Subcutaneous adipose tissue (tissue), 4 donors: ENCODE measurements around the gene UBA1. TPM values are rescaled to one million over a fixed set of nuclear protein-coding genes. Genes with fewer than 3 reads are reported as not detected.

ENCODE experiments used
- total RNA-seq, 4 donors: library from RNA; depleted of rRNA; stranded (reverse); fragments of >200 nt; gene quantifications; one replicate each; pipeline ENCODE4 v1.1.0, GENCODE V29; 2016
- TF ChIP-seq, protein P1 (sequence below): fragments of 450-650 bp; IDR thresholded peaks from one replicate; pipeline ENCODE4 v1.5.1; 2016; ENCODE audit warnings: low read depth, mild to moderate bottlenecking, control low read depth, antibody characterized with exemption, moderate library complexity

Gene UBA1
- total RNA-seq, 4 donors from 2014 or later, result 106 to 137 (median 119) TPM

DNA sequence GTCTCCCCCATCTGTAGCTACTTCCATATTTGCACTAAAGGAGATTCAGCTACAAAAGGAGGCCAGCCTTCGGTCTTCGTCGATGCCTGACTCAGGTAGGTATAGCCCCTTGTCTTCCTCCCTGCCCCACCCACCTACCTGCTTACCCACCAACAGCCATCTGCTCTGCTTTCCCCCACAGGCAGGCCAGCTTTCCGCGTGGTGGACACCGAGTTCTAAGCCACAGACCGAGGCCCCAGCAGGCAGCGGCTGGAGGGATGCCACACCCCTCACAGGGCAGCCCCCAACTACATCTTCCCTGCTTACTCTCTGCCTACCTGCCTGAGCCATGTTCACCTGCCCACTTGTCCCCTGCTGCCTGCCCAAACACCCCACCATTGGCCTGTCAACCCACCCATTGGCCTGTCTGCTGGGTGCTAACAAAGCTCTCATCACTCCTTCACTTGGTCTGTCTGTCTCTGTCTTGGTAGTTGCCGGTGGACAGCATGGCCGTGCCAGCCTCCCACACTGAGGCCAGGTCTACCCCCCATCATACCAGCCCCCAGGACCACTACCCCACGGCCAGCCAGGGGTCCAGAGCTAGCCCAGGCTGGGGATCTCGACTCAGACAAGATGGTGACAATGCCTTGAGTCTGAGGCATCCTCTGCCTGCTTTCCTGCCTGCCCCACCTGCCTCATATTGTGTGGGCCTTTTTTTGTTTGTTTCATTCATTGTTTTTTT is 35.1 kb downstream of the UBA1 start:
- TF ChIP-seq, protein P1, sequence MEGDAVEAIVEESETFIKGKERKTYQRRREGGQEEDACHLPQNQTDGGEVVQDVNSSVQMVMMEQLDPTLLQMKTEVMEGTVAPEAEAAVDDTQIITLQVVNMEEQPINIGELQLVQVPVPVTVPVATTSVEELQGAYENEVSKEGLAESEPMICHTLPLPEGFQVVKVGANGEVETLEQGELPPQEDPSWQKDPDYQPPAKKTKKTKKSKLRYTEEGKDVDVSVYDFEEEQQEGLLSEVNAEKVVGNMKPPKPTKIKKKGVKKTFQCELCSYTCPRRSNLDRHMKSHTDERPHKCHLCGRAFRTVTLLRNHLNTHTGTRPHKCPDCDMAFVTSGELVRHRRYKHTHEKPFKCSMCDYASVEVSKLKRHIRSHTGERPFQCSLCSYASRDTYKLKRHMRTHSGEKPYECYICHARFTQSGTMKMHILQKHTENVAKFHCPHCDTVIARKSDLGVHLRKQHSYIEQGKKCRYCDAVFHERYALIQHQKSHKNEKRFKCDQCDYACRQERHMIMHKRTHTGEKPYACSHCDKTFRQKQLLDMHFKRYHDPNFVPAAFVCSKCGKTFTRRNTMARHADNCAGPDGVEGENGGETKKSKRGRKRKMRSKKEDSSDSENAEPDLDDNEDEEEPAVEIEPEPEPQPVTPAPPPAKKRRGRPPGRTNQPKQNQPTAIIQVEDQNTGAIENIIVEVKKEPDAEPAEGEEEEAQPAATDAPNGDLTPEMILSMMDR, result no peak

DNA sequence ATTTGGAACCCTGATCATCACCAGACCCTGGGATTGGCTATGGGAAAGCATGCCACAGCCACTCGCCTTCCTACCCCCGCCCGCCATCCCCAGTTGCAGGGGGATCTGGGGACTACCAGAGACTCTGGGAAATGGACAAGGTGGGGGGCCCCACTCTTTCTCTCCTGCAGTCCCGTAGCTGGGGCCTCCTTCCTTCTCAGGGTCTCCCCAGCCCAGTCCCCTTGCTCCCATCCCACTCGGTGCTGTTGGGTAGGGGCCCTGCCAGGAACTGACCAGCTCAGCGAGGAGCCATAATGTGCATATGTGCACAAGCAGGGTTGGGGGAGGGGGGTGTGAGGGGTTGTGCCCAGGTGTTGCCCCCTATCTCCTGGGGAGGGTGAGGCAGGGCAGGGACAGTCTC is 35.8 kb downstream of the UBA1 start:
- TF ChIP-seq, protein P1, result no peak

DNA sequence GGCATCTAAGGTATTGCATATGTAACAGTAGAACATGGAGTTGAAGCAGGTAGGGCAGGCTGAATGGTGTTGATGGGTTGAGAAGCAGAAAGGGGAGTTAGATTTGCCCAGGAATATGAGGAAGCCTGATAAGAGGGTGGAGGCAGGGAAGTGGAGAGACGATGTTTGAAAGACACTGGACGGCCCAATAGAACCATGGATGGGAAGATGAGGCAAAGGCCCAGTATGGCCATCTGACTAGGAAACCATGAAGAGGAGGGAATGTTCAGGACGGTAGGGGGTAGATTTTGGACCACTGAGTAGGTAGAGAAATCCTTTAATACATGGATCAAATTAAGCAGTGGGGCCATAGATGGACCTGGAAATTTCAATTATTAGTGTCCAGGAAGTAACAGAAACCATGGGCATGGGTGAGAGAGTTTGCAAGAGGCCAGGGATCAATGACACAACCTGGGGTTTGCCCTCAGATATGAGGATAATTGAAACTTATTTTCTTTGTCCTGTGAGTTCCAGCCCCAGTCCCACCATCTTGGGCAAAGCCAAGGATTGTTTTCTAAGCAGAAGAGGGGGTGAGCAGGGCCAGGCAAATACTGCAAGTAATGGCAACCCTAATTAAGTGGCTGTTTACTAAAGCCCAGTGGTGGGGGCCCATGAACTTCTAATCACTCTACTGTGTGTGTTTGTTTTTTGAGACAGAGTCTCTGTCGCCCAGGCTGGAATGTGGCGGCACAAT is 36.7 kb downstream of the UBA1 start:
- TF ChIP-seq, protein P1, result no peak

DNA sequence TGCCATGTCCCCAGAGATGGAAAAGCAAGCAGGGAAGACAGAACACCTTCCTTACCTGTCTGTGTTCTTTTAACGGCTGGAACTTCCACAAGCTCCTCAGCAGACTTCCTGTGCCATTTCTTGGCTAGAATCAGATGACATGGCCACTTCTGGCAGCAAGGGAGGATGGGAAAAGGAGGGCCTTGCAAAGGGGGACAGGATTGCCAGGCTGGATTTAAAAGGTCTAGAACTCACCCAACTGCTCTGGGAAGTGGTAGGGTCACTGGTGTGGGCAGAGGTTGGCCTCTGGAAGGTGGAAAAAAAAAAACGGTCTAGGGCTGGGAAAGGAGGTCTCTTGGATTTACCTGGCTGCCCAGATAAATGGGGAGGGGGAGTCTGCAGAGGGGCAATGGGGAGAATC is 37.5 kb downstream of the UBA1 start:
- TF ChIP-seq, protein P1, result no peak

DNA sequence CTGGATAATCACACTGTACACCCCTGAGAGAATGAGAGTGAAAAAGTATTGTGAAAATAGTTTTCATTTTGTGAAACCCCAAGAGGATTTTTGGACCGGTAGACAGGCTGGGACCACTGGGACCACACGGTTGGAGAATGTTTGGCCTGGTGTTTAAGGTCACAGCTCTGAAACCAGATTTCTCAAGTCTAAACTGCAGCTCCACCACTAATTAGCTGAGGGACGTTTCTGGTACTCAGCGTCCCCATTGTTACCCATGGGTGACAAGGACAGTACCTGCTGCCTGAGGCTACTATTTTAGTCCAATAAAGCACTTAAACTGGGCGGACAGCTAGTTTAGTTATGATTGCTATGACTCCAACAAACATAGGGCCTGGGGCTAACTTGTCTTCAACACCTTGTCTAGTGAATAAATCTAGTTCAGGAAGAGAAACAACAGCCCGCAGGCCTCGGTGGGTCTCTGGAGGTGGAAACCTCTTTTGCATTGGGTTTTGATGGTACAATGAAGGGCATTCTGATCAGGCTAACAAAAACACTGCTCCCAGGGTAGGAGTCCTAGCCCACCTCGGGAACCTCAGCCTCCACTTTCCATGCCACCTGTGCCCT is 38.7 kb downstream of the UBA1 start:
- TF ChIP-seq, protein P1, result no peak

DNA sequence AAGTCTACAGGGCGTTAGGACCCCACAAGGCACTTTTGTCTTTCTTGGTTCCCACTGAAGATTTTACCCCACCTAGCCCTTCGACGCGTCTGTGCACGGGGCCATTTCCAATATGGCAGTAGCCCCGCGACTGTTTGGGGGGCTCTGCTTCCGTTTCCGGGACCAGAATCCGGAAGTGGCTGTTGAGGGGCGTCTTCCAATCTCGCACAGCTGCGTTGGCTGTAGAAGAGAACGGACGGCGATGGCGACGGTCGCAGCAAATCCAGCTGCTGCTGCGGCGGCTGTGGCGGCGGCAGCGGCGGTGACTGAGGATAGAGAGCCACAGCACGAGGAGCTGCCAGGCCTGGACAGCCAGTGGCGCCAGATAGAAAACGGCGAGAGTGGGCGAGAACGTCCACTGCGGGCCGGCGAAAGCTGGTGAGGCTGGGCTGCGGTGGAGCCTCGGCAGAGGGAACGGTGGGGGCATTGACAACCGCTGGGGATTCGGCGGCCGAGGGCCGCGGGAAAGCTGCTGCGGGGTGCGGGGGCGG is 39.2 kb downstream of the UBA1 start, which contains the start of gene USP11:
USP11 (plus strand) TSS at position 207 of the 530 bp plus-strand sequence; CDS start at position 242, 35 bp downstream.
- TF ChIP-seq, protein P1, result no peak
